Suprapubic skin (tissue), 4 donors: ENCODE measurements around the gene FSTL4. TPM values are rescaled to one million over a fixed set of nuclear protein-coding genes. Genes with fewer than 3 reads are reported as not detected.

Source experiments
- DNase-seq, 2 donors: peaks; one replicate each; pipeline ENCODE4 v3.0.0-alpha.2; 2019; ENCODE audit warnings: low spot score in 2 of 2
- H3K27ac ChIP-seq: fragments of 200-600 bp; sonication (generic); one replicate; pipeline ENCODE4 v1.5.1; 2019
- H3K27me3 ChIP-seq: fragments of 200-600 bp; sonication (generic); one replicate; pipeline ENCODE4 v1.5.1; 2019
- H3K36me3 ChIP-seq: fragments of 200-600 bp; sonication (generic); one replicate; pipeline ENCODE4 v1.5.1; 2019
- H3K4me1 ChIP-seq: fragments of 200-600 bp; sonication (generic); one replicate; pipeline ENCODE4 v1.5.1; 2019
- H3K4me3 ChIP-seq: fragments of 200-600 bp; sonication (generic); one replicate; pipeline ENCODE4 v1.5.1; 2019; ENCODE audit warnings: mild to moderate bottlenecking
- H3K9me3 ChIP-seq: fragments of 200-600 bp; sonication (generic); one replicate; pipeline ENCODE4 v1.5.1; 2019
- EP300 ChIP-seq: sonication (generic); formaldehyde crosslinking; IDR thresholded peaks from one replicate; pipeline ENCODE4 v1.6.1; 2017; ENCODE audit warnings: antibody characterized with exemption
- POLR2A ChIP-seq, 2 donors: fragments of 450-650 bp; IDR thresholded peaks; one replicate each; pipeline ENCODE4 v1.6.1; 2017; ENCODE audit warnings: antibody characterized with exemption in 2 of 2, mild to moderate bottlenecking in 2 of 2, moderate library complexity in 2 of 2
- POLR2AphosphoS5 ChIP-seq, 3 donors: sonication (generic); formaldehyde crosslinking; IDR thresholded peaks; one replicate each; pipeline ENCODE4 v1.6.1; 2017; ENCODE audit warnings: antibody characterized with exemption in 3 of 3
- WGBS: methylation state at CpG from one replicate; pipeline ENCODE4 v1.1.5; 2018; 5-methylcytosine and 5-hydroxymethylcytosine counted together
- total RNA-seq, 4 donors: library from RNA; depleted of rRNA; stranded (reverse); fragments of >200 nt; gene quantifications; one replicate each; pipeline ENCODE4 v1.1.0, GENCODE V29; 2016
- TF ChIP-seq, protein P1 (sequence below), 2 donors: fragments of 200-600 bp in 1 of 2; fragments of 450-650 bp in 1 of 2; sonication (generic) in 1 of 2; IDR thresholded peaks; one replicate each; pipeline ENCODE4 v1.5.1; 2016 to 2019; ENCODE audit warnings: antibody characterized with exemption in 2 of 2, mild to moderate bottlenecking in 1 of 2, moderate library complexity in 1 of 2

Gene FSTL4
- total RNA-seq, 4 donors from 2014 or later: 2.3 to 6.4 (median 5.8) TPM

DNA sequence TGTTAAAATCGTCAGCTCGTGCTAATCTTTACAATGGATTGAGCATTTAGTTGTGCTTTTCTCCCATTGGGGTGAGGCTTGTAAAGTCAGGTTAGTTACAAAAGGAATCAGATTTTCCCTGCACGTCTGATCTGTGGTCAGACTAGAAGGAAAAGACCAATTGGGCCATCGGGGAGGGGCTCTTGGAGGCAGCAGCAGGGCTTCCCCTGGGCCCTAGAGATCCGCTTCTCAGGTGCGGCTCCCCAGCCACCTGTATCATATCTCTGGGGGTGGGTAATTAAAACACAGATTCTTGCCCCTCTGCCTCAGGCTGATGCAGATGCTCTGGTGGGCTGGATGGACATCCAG lies 360.2 kb downstream of the FSTL4 start:
- Histone ChIP-seq H3K27me3 (no peaks in the 10 kb centered on the region), H3K9me3 (no peaks in the 10 kb centered on the region)
- 70% methylated on average over 6 of the region's 6 CpGs for WGBS

GRCh38 chr5:133251296-133252132 lies 360.8 kb downstream of the FSTL4 start:
- DNase-seq: no peak
- TF ChIP-seq POLR2A (IDR thresholded peaks at IDR 0.05) (no peak), POLR2AphosphoS5 (IDR thresholded peaks at IDR 0.05) (no peak), EP300 (no peak)
- TF ChIP-seq, protein P1, sequence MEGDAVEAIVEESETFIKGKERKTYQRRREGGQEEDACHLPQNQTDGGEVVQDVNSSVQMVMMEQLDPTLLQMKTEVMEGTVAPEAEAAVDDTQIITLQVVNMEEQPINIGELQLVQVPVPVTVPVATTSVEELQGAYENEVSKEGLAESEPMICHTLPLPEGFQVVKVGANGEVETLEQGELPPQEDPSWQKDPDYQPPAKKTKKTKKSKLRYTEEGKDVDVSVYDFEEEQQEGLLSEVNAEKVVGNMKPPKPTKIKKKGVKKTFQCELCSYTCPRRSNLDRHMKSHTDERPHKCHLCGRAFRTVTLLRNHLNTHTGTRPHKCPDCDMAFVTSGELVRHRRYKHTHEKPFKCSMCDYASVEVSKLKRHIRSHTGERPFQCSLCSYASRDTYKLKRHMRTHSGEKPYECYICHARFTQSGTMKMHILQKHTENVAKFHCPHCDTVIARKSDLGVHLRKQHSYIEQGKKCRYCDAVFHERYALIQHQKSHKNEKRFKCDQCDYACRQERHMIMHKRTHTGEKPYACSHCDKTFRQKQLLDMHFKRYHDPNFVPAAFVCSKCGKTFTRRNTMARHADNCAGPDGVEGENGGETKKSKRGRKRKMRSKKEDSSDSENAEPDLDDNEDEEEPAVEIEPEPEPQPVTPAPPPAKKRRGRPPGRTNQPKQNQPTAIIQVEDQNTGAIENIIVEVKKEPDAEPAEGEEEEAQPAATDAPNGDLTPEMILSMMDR (IDR thresholded peaks at IDR 0.05): no peak
- no peak overlapping the region for H3K4me3 ChIP-seq
- WGBS: 80% methylated on average over 14 of the region's 16 CpGs
- no peak overlapping the region for H3K27ac ChIP-seq
- H3K9me3 ChIP-seq: no peaks in the 10 kb centered on the region
- H3K27me3 ChIP-seq: no peaks in the 10 kb centered on the region
- H3K4me1 ChIP-seq: no peaks in the 10 kb centered on the region
- no peaks in the 10 kb centered on the region for H3K36me3 ChIP-seq

More for the DNA sequence above, 360.2 kb downstream of the FSTL4 start:
- no peak overlapping the region for H3K4me3 ChIP-seq
- H3K27ac ChIP-seq: no peak overlapping the region
- DNase-seq: no peak
- H3K4me1 ChIP-seq: no peaks in the 10 kb centered on the region
- TF ChIP-seq POLR2A (IDR thresholded peaks at IDR 0.05): no peak
- no peak for TF ChIP-seq POLR2AphosphoS5 (IDR thresholded peaks at IDR 0.05)
- TF ChIP-seq, protein P1 (IDR thresholded peaks at IDR 0.05): no peak
- TF ChIP-seq EP300: no peak
- no peaks in the 10 kb centered on the region for H3K36me3 ChIP-seq

DNA sequence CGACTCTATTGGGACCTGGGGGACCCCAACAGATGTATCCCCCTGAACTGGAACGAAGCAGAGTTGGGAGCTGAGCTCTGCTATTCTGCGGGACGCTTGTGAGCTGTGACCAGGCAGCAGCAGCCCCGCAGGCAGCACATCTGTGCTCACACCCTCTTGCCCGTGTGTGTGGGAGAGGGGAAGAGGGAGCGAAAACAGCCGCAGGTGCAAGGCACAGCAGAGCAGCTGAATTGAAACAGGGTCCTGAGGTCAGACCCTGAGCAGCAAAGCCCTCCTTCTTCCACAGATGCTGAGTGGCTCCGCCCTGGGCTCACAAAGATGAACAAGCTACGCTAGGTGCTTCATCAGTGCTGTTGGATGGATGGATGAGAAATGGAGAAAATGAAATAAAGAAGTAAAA lies 361.8 kb downstream of the FSTL4 start:
- WGBS: 88% methylated on average over 10 of the region's 10 CpGs

GRCh38 chr5:133249593-133249992 lies 362.7 kb downstream of the FSTL4 start:
- no peak overlapping the region for H3K27ac ChIP-seq
- no peaks in the 10 kb centered on the region for H3K36me3 ChIP-seq
- H3K27me3 ChIP-seq: no peaks in the 10 kb centered on the region
- TF ChIP-seq, protein P1 (IDR thresholded peaks at IDR 0.05): no peak
- TF ChIP-seq POLR2AphosphoS5 (IDR thresholded peaks at IDR 0.05) (no peak), POLR2A (IDR thresholded peaks at IDR 0.05) (no peak), EP300 (no peak)
- H3K4me1 ChIP-seq: no peaks in the 10 kb centered on the region
- WGBS: 93% methylated on average over 6 of the region's 6 CpGs
- no peaks in the 10 kb centered on the region for H3K9me3 ChIP-seq
- DNase-seq: no peak
- no peak overlapping the region for H3K4me3 ChIP-seq

More for the DNA sequence above, 361.8 kb downstream of the FSTL4 start:
- no peaks in the 10 kb centered on the region for H3K9me3 ChIP-seq
- H3K4me1 ChIP-seq: no peaks in the 10 kb centered on the region
- H3K27me3 ChIP-seq: no peaks in the 10 kb centered on the region
- no peak for TF ChIP-seq EP300
- no peaks in the 10 kb centered on the region for H3K36me3 ChIP-seq
- H3K4me3 ChIP-seq: no peak overlapping the region
- H3K27ac ChIP-seq: no peak overlapping the region
- DNase-seq: no peak

DNA sequence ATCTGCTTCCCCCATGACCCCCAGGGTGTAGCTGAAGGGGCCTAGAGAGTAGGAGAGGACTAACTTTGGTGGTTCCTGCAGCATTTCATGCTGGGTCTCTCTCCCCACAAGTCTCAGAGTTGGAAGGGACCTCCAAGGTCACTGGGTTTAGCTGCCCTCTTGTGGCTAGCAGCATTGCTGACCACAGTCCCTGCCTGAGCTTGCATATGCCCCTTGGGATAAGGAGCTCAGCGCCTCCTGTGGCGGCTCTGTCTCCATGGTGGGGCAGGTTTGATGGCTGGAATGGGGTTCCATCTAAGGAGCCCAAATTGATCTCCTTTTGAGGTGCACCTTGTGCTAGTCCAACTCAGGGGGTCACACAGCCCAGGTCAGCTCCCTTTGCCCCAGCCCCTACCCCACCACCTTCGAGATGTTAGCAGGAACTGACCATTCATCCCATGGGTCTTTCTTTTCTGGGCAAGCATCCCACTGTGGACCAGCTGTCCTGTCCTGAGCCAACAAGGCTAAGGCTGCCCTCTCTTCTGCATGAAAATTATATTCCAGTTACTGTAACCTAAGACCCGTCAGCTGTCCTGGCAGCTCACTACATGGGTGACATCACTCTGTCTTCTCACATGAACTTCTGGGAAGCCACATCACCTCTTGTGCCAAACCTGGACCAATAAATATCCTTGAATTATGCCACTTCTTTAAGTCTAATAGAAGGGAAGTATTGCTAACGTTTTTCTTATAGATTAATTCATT lies 364.3 kb downstream of the FSTL4 start:
- no peak overlapping the region for H3K27ac ChIP-seq
- no peak for DNase-seq
- H3K9me3 ChIP-seq: no peaks in the 10 kb centered on the region
- H3K27me3 ChIP-seq: no peaks in the 10 kb centered on the region
- H3K36me3 ChIP-seq: no peaks in the 10 kb centered on the region
- no peak overlapping the region for H3K4me3 ChIP-seq
- no peaks in the 10 kb centered on the region for H3K4me1 ChIP-seq
- whole genome bisulfite sequencing: 88% methylated on average over 4 of the region's 5 CpGs
- TF ChIP-seq EP300 (no peak), POLR2A (IDR thresholded peaks at IDR 0.05) (no peak), POLR2AphosphoS5 (IDR thresholded peaks at IDR 0.05) (no peak)
- TF ChIP-seq, protein P1 (IDR thresholded peaks at IDR 0.05): no peak
